KG1 (cell line): ENCODE measurements around the gene TNFRSF21.
"Not testable (repeated sequence)": the region's sequence is repeated elsewhere in the genome, so short reads cannot be mapped to it uniquely, and the experiment has no call there.

ENCODE experiments used
- DNase-seq: peaks from one replicate; lab custom pipeline; 2025; lab: John Stamatoyannopoulos, UW

The TNFRSF21 gene

DNA sequence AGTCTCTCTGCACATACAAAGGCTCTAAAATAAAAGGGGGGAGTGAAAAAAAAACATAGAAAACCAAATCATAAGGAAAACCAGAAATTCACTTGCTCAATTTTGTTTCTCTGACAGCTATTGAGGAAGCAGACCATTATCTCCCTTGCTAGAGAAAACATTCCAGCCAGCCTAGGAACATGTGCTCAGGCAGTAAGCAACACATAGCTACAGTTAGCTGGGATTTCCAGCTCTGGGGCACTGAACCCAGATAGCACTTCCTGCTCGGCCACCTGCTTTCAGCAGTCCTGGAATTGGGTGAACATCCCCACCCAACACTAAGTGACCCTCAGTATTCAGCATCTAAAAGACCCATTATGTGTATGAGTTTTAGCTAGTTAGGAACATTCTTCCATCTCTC is 61.3 kb downstream of the TNFRSF21 start:
- DNase-seq: no peak

DNA sequence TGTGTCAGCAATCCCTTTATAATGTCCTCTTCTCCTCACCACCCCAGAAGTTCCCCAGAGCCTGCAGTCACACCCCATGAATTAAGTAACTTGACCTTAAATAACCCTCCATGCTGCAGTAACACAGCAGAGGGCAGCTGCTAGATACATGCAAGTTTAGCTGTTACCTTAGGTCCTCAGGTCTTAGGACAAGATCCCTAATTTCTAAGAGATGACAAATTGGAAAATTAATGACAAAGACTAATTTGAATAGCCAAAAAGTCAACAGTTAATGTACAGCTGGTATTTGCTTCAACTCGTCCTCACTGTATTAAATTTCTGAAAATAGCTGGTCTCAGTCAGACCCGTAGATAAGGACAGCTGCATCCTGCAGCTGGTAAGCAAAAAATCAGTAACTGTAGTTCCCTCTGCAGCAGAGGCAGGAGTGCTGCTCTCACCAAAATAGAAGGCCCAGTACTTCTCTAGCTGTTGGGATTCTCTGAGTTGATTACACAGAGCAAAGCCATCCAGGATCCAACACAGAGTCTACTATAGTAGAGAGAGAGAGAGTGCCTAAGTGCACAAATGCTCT is 62.4 kb downstream of the TNFRSF21 start:
- no peak for DNase-seq

DNA sequence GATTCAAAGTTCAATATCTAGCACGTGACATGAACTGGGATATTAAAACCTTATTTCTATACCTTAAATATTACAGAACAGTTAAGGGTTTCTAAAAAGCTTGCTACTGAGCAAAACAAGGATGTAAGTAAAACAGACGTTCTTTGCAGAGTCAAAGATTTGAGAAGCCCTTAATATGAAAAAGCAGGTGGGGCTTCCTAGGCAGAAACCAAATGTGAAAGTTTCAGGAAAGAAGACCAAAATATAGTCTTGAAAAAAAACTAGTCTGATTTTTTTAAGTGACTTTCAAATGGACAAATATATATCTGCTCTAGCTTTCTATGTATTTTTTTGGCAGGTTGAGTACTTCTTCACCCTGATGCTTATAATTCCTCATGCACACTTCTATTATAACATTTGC is 63.2 kb downstream of the TNFRSF21 start:
- no peak for DNase-seq

DNA sequence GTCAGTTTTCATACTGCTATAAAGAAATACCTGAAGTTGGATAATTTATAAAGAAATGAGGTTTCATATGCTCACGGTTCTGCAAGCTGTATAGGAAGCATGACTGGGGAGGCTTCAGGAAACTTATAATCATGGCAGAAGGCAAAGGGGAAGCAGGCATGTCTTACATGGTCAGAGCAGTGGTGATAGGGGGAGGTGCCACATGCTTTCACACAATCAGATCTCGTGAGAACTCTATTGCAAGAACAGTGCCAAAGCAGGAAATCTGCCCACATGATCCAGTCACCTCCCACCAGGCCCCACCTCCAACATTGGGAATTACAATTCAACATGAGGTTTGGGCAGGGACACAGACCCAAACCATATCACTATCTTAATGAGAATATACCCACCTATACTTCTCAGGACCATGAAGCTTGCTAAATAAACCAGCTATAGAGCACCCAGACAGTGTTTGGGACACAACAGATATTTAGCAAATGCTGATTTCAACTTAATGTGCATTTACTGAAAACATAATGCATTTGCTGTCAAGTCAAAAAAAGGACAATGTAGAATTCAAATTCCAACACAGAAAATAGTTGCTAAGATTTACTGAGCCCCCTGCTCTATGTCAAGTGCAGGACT is 63.8 kb downstream of the TNFRSF21 start:
- no peak for DNase-seq

DNA sequence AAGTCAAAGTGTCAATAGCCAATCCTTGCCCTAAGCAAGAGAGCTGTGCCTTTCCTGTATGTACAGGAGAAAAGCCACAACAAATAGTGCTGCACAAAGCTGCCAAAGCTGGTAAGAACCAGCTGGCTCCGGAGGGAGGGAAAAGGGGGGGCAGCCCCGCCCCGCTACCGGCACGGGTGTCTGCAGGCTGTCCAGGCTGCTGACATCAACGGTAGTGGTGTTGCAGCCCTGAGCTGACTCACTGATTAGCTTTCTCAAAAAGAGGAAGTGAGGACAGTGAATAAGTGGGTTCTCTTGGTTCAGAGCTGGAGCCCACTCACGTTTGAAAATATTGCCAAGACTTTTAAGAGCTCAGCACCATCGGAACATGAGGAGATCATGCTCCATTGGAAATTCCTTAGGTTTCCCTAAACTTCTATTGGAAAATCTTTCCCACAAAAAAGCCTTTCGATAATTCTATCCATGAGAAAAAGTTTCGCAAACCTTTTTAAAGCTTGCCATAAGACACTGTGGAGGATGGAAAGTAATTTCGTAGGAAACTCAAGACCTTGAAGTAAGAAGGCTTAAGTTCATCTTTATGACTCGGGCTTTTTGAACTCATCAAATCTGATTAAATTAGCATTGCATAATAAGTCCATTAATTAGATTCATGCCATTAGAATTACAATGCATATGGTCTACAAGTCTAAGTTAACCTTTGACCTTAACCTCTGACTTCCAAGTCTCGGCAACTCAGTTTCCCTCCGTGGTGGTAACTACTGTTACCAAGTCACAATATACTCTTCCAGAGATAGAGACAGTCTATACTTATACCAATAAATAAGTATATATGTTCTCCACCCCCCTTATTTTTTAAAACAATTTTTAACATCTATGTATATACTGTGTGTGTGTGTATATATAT is 67.0 kb downstream of the TNFRSF21 start:
- peak; percentile 89 for DNase-seq

DNA sequence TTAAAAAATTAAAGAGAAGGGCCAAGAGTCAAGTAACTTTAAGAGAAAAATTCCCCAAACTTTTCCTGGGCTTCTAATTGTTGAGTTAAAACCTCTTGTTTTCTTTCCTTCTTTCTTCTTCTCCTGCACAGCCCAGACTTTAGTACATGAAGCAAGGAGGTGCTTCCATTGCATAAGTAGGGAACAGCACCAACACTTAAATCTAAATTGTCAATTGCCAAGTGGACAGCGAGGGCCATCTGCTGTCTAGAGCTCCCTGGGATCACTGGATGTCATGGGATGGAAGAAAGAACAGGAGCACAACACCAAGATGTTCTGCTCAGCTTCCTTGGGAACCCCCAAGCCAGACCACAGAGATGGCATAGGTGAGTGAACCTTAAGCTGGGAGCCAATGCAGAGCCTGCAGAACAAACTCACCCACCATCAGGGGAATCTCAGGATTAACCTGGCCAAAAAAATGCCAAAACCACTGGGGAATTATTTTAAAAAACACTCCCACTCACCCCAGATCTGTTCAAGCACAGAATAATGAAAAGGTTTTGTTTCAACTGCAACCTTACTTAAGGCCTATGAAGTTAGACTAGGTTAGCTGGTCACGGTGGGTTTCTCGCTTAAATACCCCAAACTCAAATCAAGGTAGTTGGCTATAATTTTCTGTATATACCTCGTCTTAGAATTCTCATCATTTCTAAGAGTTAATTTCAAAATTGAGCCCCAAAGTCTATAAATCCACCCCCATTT is 67.8 kb downstream of the TNFRSF21 start:
- DNase-seq: no peak

DNA sequence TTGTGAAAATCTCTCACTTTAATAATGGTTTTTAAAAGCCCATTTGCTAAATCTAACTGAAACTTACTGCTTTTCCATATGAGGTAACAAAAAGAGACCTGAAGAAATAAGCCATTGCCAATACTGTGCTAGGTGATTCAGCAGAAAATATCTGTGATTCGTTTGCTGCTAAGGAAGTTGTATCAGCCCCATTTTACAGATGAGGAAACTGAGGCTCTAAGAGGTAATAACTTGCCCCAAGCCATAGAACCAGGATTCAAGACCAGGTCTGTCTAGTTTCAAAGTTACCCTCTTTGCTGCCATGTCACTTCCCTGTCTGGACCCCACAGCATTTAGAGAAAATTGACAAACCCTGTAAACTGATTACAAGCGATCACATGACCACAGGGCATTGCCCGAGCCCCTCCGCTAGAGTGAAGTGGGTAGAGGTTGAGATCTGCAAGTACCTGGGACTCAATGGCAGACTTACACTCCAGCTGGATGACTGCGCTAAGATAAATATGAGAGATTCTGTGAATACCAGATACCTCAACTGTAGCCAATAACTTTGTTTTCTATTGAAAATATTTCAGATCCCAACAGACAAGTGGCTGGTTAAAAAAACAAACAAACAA is 69.3 kb downstream of the TNFRSF21 start:
- DNase-seq: no peak

DNA sequence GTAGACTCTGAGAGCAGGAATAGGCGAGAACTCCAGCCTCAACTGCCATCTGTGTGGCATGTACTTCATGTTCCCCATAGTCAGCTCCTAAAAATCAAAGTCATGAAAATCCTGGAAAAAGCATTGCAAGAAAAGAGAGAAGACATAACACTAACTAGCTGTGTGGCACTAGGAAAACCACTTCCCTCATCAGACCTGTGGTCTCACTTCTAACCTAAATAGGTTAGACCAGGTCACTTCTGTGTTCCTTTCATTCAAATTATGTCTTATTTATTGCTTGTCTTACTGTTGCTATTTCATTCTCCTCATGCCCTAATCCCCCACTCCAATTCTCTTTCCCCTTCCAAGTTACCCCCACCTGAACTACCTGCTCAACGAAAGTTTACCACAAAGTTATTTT is 70.2 kb downstream of the TNFRSF21 start:
- DNase-seq: no peak

DNA sequence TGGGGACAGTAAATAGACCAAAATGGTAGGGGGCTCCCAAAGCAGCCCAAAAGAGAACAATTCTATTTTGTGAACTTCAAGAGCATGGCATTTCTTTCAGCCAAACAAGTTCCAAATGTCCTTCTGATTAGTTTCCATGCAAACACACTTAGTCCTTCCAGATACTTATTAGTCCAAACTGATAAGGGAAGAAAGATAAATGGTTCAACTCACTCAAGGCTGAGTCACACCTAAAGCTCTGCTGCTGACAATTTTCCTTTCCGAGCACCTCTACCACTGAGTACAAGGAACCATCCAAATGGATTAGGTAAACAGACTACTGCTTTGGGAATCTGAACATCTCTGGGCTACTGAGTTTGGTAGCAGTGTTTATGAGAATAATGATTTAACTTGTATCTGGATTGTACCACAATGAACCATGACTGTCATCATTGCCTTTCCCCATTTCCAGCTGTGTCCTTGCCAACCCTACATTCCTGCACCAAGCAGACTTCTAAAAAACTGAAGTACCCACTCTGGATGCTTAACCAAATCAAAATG is 71.2 kb downstream of the TNFRSF21 start:
- DNase-seq: no peak

DNA sequence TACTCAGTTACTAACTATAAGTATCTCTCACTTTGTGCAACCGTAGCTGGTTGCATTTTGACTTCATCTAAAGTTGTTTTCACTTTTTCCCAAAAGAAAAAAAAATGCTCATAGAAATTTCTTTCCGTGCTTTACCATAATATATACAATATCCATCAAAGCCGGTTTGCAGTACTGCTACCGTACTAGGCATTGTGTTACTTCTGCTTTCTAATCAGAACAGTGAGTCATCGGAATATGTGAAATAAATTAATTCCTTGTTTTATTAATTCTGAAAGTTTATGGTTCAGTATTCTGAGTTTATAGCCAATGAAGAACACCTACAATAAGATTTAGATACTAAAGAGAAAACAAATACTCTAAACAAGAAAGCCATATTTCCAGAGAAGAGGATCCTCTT is 72.5 kb downstream of the TNFRSF21 start:
- DNase-seq: no peak

DNA sequence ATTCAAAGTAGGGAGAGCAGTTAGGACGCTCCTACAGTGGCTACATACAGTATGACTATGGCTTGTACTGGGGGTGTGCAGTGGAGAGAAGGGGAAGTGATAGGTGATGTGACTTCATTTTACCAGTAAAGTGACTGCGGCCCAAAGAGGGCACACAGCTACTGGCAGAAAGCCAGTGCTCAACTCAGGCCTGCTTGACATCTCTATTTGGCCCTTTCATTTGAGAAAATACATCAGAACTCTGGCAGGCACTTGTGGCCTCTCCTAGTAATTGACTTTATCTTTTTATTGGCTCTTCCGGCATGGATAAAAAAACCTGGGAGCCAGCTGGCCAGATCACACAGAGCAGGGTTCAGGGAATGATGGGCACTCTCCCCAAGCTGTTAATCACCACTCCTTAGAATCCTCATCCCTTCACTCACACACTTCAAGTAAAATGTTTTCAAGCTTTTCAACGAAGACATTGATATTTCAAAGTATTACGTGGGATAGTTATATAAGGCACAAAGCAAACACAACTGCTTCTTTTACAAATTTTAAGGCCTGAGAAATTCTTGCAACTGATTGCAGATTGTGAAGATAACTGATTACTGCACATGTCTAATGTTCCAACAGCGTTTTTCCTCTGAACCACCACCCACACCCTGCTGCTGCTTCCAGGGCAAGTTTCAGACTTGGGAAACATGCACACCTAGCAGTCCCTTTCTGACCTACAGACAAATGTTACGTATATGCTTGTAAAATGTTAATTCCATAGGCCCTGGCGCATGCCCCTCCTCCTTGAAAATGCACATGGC is 73.5 kb downstream of the TNFRSF21 start:
- no peak for DNase-seq

DNA sequence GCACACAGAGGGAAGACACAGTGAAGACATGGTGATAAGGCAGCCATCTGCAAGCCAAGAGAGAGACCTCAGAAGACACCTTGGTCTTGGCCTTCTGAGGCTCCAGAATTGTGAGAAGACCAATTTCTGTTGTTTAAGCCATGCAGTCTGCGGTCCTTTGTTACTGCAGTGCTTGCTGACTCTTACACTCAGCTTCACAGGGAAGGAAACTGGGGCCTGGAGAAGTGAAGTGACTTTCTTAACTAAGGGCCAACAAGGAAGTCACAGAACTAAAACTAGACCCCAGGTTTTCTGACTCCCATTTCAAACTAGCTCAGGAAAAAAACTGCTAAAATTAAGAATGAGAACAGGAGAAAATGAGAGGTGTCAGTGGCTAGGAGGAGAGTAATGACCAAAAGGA is 74.3 kb downstream of the TNFRSF21 start:
- DNase-seq: no peak

DNA sequence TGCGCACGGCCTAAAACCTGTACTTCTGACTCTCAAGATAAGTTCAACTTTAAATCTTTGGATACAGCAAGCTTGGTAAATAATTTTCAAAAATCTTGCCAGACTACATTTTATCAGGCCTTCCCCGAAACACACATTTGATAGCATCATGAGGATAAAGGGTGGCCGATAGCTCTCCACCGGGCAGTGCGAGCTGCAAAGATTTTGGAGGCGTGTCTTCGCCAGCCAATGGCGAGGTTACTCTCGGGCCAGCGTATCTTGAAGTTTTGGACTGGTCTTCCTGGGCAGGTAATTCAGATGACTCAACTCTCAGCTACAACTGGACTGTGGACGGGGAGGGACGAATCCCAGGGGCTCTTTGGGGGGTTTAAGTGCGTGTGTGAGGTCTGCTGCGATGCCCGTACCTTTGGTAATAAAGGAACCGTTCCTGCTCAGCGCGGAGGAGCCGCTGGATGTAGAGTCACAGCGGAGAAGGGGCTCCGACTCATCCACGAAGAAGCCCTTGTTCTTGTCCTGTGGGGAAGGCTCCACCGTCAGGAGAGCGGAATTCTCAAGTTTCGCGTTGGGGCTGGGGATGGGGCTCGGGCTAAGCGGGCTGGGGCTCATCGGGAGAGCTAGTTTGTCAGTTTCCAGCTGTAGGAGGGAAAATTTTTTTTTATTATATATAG is 75.3 kb downstream of the TNFRSF21 start:
- DNase-seq: no peak

DNA sequence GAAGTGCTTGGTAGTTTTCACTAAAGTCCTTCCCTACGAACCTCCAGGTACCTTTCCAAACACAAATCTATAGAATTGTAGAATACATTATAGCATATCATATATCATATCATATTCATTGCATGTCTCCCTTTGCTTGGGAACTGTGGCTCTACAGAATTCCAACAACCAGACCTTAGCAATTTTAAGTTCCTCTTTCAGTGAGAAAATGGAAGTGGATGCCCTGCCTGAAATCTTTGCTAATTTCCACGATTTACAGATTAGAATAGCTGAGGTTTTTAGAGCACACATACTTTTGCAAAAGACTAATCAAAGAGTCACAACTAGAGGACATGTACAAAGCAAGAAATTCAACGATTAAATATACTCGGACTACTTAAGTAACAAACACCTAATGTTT is 78.6 kb downstream of the TNFRSF21 start:
- no peak for DNase-seq

DNA sequence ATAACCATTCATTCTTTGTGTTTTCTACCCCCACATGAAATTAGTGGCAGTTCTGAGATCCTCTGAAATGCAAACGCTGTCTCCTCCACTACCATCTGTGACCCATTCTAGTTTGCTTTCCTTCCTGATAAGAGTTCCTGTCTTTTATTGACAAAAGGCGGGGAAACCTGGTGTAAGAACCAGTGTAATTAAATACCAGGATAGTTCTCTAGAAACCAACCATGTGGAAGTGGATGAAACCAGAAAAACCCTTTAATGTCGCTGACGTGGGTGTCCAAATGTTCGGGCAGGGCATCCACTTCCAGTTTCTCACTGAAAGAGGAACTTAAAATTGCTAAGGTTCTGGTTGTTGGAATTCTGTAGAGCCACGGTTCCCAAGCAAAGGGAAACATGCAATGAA is 79.1 kb downstream of the TNFRSF21 start:
- DNase-seq: no peak

DNA sequence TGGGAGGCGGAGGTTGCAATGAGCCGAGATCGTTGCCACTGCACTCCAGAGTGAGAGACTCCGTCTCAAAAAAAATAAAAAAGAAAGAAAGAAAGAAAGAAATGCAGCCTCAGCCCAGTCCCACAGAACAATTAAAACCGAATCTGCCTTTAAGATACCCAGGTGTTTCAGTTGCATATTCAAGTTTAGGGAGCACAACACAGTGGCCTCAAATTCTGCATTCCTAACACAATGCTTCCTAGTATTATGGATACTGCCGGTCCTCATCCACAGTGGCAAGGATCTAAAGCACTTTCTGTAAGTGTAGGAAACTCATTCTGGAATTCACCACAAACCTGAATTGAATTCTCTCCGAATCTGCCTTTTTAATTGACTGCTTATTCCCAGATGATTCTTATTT is 80.5 kb downstream of the TNFRSF21 start:
- no peak for DNase-seq

DNA sequence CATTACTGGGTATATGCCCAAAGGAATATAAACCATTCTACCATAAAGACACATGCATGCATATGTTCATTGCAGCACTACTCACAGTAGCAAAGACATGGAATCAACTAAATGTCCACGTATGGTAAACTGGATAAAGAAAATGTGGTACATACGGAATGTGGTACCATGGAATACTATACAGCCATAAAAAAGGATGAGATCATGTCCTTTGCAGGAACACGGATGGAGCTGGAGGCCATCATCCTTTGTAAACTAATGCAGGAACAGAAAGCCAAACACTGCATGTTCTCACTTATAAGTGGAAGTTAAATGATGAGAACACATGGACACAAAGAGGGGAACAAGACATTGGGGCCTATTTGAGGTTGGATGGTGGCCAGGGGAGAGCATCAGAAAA is 81.6 kb downstream of the TNFRSF21 start:
- not testable (repeated sequence) for DNase-seq

DNA sequence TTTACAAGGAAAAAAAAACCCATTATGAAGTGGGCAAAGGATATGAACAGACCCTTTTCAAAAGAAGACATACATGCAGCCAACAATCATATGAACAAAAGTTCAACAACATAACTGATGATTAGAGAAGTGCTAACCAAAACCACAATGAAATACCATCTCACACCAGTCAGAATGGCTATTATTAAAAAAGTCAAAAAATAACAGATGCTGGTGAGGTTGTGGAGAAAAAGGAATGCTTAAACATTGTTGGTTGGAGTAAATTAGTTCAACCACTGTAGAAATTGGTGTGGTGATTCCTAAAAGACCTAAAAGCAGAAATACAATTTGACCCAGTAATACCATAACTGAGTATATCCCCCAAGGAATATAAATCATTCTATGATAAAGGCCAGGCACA is 86.5 kb downstream of the TNFRSF21 start:
- not testable (repeated sequence) for DNase-seq

DNA sequence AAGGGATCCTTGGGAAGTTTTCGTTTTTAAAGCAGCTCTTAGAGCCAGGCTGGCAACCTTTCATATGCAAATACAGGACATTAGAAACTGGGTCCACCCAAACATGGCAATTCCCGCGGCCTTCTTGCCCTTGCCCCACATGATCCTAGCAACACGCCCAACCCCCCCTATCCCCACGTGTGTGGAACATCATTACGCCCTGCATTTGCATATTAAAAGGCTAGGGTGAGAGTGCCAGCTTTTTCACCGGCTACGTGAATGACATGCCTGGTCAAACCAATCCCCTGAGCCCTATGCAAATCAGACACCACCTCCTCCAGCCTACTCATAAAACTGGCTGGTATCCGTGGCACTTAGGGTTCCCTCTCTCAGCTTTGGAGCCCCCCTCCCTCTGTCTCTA is 88.1 kb downstream of the TNFRSF21 start:
- DNase-seq: no peak

DNA sequence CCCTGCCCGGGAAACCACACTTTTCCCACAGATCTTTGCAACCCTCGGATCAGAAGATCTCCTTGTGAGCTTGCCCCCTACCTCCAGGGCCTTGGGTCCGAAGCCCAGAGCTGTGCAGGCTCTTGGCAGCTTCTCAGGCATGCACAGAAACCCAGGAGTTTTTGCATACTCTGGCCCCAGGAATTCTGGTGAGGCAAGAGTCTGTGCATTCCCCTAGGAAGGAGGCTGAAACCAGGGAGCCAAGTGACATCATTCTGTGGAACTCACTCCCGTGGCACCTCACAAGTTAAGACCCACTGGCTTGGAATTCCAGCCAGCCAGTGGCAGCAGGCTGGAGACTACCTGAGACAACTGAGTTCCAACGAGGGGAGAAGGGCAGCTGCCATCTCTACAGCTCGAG is 100.1 kb downstream of the TNFRSF21 start:
- no peak for DNase-seq
